Measurements from ENCODE around the gene PTH1R. TPM values are rescaled to one million over a fixed set of nuclear protein-coding genes. Genes with fewer than 3 reads are reported as not detected.
"Not testable (repeated sequence)": the region's sequence is repeated elsewhere in the genome, so short reads cannot be mapped to it uniquely, and the experiment has no call there.

PTH1R gene
- polyA plus RNA-seq, 3 donors from 2014 or later: not detected

GRCh38 chr3:46905661-46906451 lies 28.3 kb downstream of the PTH1R start:
- Mint-ChIP-seq H3K4me3 (no peak overlapping the region), H3K4me1 (peaks cover 7 to 8% of the 10 kb centered on the region in 2 donors), H3K36me3 (no peaks in the 10 kb centered on the region), H3K27me3 (ENCODE audit: low read depth in 3 of 3) (peaks cover 0 to 4% (median 2%) of the 10 kb centered on the region in 3 donors), H3K9me3 (no peaks in the 10 kb centered on the region), H3K27ac (no peak overlapping the region)
- no peak for DNase-seq

- no peak overlapping the region for H3K4me3 Mint-ChIP-seq
- no peaks in the 10 kb centered on the region for H3K36me3 Mint-ChIP-seq
- no peak for DNase-seq
- H3K27me3 Mint-ChIP-seq (ENCODE audit: low read depth in 3 of 3): peaks cover 0 to 4% (median 2%) of the 10 kb centered on the region in 3 donors
- H3K27ac Mint-ChIP-seq: no peak overlapping the region
- peaks cover 8 to 9% of the 10 kb centered on the region in 2 donors for H3K4me1 Mint-ChIP-seq
- H3K9me3 Mint-ChIP-seq: no peaks in the 10 kb centered on the region
These were observed 29.0 kb downstream of the PTH1R start for GRCh38 chr3:46906471-46907058.

GRCh38 chr3:46907271-46907670 lies 29.8 kb downstream of the PTH1R start:
- Mint-ChIP-seq H3K27ac (peak overlapping the region in 2 of 6 donors; percentile 23 to 26), H3K4me3 (no peak overlapping the region), H3K27me3 (ENCODE audit: low read depth in 3 of 3) (peaks cover 0 to 2% (median 2%) of the 10 kb centered on the region in 3 donors), H3K9me3 (no peaks in the 10 kb centered on the region), H3K4me1 (peaks cover 8 to 9% of the 10 kb centered on the region in 2 donors), H3K36me3 (peaks cover 0 to 1% (median 0%) of the 10 kb centered on the region in 3 donors)
- DNase-seq: no peak

GRCh38 chr3:46907960-46908293 lies 30.4 kb downstream of the PTH1R start:
- DNase-seq: no peak
- Mint-ChIP-seq H3K4me1 (peaks cover 9 to 10% of the 10 kb centered on the region in 2 donors), H3K27me3 (ENCODE audit: low read depth in 3 of 3) (peaks cover 0 to 2% (median 0%) of the 10 kb centered on the region in 3 donors), H3K36me3 (peaks cover 0 to 3% (median 0%) of the 10 kb centered on the region in 3 donors), H3K27ac (no peak overlapping the region), H3K9me3 (no peaks in the 10 kb centered on the region), H3K4me3 (no peak overlapping the region)

- Mint-ChIP-seq H3K27me3 (ENCODE audit: low read depth in 3 of 3) (peaks cover 0 to 2% (median under 1%) of the 10 kb centered on the region in 3 donors), H3K9me3 (no peaks in the 10 kb centered on the region), H3K4me1 (peaks cover 10 to 15% of the 10 kb centered on the region in 2 donors), H3K36me3 (peaks cover 0 to 3% (median 1%) of the 10 kb centered on the region in 3 donors), H3K27ac (no peak overlapping the region), H3K4me3 (no peak overlapping the region)
- no peak for DNase-seq
These were observed 30.9 kb downstream of the PTH1R start for GRCh38 chr3:46908294-46908985.

- Mint-ChIP-seq H3K27ac (peak overlapping the region in 4 of 6 donors; percentile 75 to 82 (median 80)), H3K36me3 (peaks cover 0 to 5% (median 3%) of the 10 kb centered on the region in 3 donors), H3K9me3 (no peaks in the 10 kb centered on the region), H3K27me3 (ENCODE audit: low read depth in 3 of 3) (peaks cover 0 to 3% (median 2%) of the 10 kb centered on the region in 3 donors), H3K4me1 (peaks cover 17 to 21% of the 10 kb centered on the region in 2 donors), H3K4me3 (peak overlapping the region in 4 of 5 donors; percentile 33 to 56 (median 46))
- no peak for DNase-seq
These were observed 31.5 kb downstream of the PTH1R start for GRCh38 chr3:46908986-46909534.

- peak overlapping the region in 4 of 6 donors; percentile 75 to 82 (median 80) for H3K27ac Mint-ChIP-seq
These were observed 32.1 kb downstream of the PTH1R start for GRCh38 chr3:46909535-46910161.

GRCh38 chr3:46910166-46910760 lies 32.7 kb downstream of the PTH1R start:
- H3K4me1 Mint-ChIP-seq: peaks cover 21 to 28% of the 10 kb centered on the region in 2 donors
- no peak overlapping the region for H3K4me3 Mint-ChIP-seq
- H3K27ac Mint-ChIP-seq: no peak overlapping the region
- peaks cover 0 to 6% (median 6%) of the 10 kb centered on the region in 3 donors for H3K36me3 Mint-ChIP-seq
- no peaks in the 10 kb centered on the region for H3K9me3 Mint-ChIP-seq
- H3K27me3 Mint-ChIP-seq (ENCODE audit: low read depth in 3 of 3): peaks cover 0 to 2% (median 2%) of the 10 kb centered on the region in 3 donors
- DNase-seq: no peak

More at GRCh38 chr3:46909535-46910161, 32.1 kb downstream of the PTH1R start:
- Mint-ChIP-seq H3K4me3 (peak overlapping the region in 4 of 5 donors; percentile 33 to 56 (median 46)), H3K4me1 (peaks cover 18 to 23% of the 10 kb centered on the region in 2 donors), H3K27me3 (ENCODE audit: low read depth in 3 of 3) (peaks cover 0 to 2% (median 2%) of the 10 kb centered on the region in 3 donors), H3K9me3 (no peaks in the 10 kb centered on the region), H3K36me3 (peaks cover 0 to 5% (median 3%) of the 10 kb centered on the region in 3 donors)
- DNase-seq: peak; percentile 78 to 82 (median 80)

- peaks cover 28 to 35% of the 10 kb centered on the region in 2 donors for H3K4me1 Mint-ChIP-seq
- H3K9me3 Mint-ChIP-seq; H3K36me3 Mint-ChIP-seq; DNase-seq; H3K27me3 Mint-ChIP-seq (ENCODE audit: low read depth in 3 of 3); H3K27ac Mint-ChIP-seq; H3K4me3 Mint-ChIP-seq: not testable (repeated sequence)
These were observed 33.4 kb downstream of the PTH1R start for GRCh38 chr3:46910914-46911313.

GRCh38 chr3:46912986-46913385 lies 35.5 kb downstream of the PTH1R start:
- Mint-ChIP-seq H3K4me3 (no peak overlapping the region), H3K36me3 (peaks cover 15 to 21% (median 18%) of the 10 kb centered on the region in 3 donors), H3K27me3 (ENCODE audit: low read depth in 3 of 3) (peaks cover 0 to 8% (median 2%) of the 10 kb centered on the region in 3 donors), H3K4me1 (peaks cover 44 to 56% of the 10 kb centered on the region in 2 donors), H3K27ac (no peak overlapping the region), H3K9me3 (peaks cover 0 to 4% (median 0%) of the 10 kb centered on the region in 6 donors)
- no peak for DNase-seq

- peak overlapping the region in 5 of 6 donors; percentile 31 to 82 (median 53) for H3K27ac Mint-ChIP-seq
- H3K36me3 Mint-ChIP-seq: peaks cover 22 to 28% (median 23%) of the 10 kb centered on the region in 3 donors
- peaks cover 49 to 62% of the 10 kb centered on the region in 2 donors for H3K4me1 Mint-ChIP-seq
- peak in 1 of 3 donors; percentile 22 for DNase-seq
- H3K27me3 Mint-ChIP-seq (ENCODE audit: low read depth in 3 of 3): peaks cover 0 to 9% (median 2%) of the 10 kb centered on the region in 3 donors
- peak overlapping the region in 2 of 5 donors; percentile 6 to 19 for H3K4me3 Mint-ChIP-seq
- H3K9me3 Mint-ChIP-seq: peaks cover 0 to 4% (median 0%) of the 10 kb centered on the region in 6 donors
These were observed 36.1 kb downstream of the PTH1R start for GRCh38 chr3:46913644-46914043.

GRCh38 chr3:46914849-46915248 lies 37.3 kb downstream of the PTH1R start:
- peaks cover 0 to 10% (median 2%) of the 10 kb centered on the region in 3 donors for H3K27me3 Mint-ChIP-seq (ENCODE audit: low read depth in 3 of 3)
- peaks cover 0 to 4% (median 0%) of the 10 kb centered on the region in 6 donors for H3K9me3 Mint-ChIP-seq
- H3K27ac Mint-ChIP-seq: no peak overlapping the region
- H3K4me1 Mint-ChIP-seq: peaks cover 43 to 62% of the 10 kb centered on the region in 2 donors
- DNase-seq: no peak
- H3K4me3 Mint-ChIP-seq: no peak overlapping the region
- peaks cover 28 to 38% (median 34%) of the 10 kb centered on the region in 3 donors for H3K36me3 Mint-ChIP-seq
